NCI-H1694 treated with DMSO at 0.1 percent for 48 hours (cell line): ENCODE results near the gene LZTR1.
"Not testable (repeated sequence)": the region's sequence is repeated elsewhere in the genome, so short reads cannot be mapped to it uniquely, and the experiment has no call there.

ENCODE experiments used
- DNase-seq: peaks from one replicate; lab custom pipeline; 2025; lab: John Stamatoyannopoulos, UW

The LZTR1 gene

GRCh38 chr22:20981787-20982562 is at the start of gene LZTR1:
Gene LZTR1, plus strand, starts transcription at chr22:20982297. Its CDS starts 75 bp downstream, at chr22:20982372.
- DNase-seq: peak; percentile 48

- DNase-seq: no peak
Observed at GRCh38 chr22:20933910-20934309, 48.2 kb upstream of the LZTR1 start.

GRCh38 chr22:20935049-20935448 is 47.0 kb upstream of the LZTR1 start:
- not testable (repeated sequence) for DNase-seq

- DNase-seq: not testable (repeated sequence)
Observed at GRCh38 chr22:20935780-20936539, 46.1 kb upstream of the LZTR1 start.

GRCh38 chr22:20937031-20937793 is 44.9 kb upstream of the LZTR1 start:
- DNase-seq: no peak

- no peak for DNase-seq
Observed at GRCh38 chr22:20937794-20938671, 44.1 kb upstream of the LZTR1 start.

- not testable (repeated sequence) for DNase-seq
Observed at GRCh38 chr22:20939457-20940185, 42.5 kb upstream of the LZTR1 start.

GRCh38 chr22:20940186-20940651 is 41.9 kb upstream of the LZTR1 start:
- peak; percentile 58 for DNase-seq

GRCh38 chr22:20940904-20941385 is 41.2 kb upstream of the LZTR1 start:
- DNase-seq: no peak

- DNase-seq: not testable (repeated sequence)
Observed at GRCh38 chr22:20942203-20942902, 39.7 kb upstream of the LZTR1 start.

GRCh38 chr22:20943104-20943933 is 38.8 kb upstream of the LZTR1 start:
- DNase-seq: no peak

GRCh38 chr22:20944042-20944441 is 38.1 kb upstream of the LZTR1 start:
- no peak for DNase-seq

GRCh38 chr22:20945578-20945934 is 36.5 kb upstream of the LZTR1 start:
- no peak for DNase-seq

- no peak for DNase-seq
Observed at GRCh38 chr22:20946080-20946986, 35.8 kb upstream of the LZTR1 start.

GRCh38 chr22:20946991-20947390 is 35.1 kb upstream of the LZTR1 start:
- DNase-seq: no peak

- no peak for DNase-seq
Observed at GRCh38 chr22:20948450-20948849, 33.6 kb upstream of the LZTR1 start.

GRCh38 chr22:20948989-20949388 is 33.1 kb upstream of the LZTR1 start:
- DNase-seq: no peak

GRCh38 chr22:20949698-20950183 is 32.4 kb upstream of the LZTR1 start:
- DNase-seq: no peak
